SJSA1 (cell line): Measurements from ENCODE around the gene TENM3. TPM values are rescaled to one million over a fixed set of nuclear protein-coding genes. Genes with fewer than 3 reads are reported as not detected.

Experiments used
- DNase-seq, 2 experiments: peaks; one replicate each; pipeline ENCODE4 v3.0.0-alpha.2; 2015 to 2020; ENCODE audit warnings: low spot score in 2 of 2, low read depth in 1 of 2
- H3K27ac ChIP-seq: fragments of 250-450 bp; sonication (Bioruptor Pico); 2 replicates; pipeline ENCODE4 v1.5.1; 2020; ENCODE audit warnings: mild to moderate bottlenecking, moderate library complexity
- H3K27me3 ChIP-seq: fragments of 250-450 bp; sonication (Bioruptor Pico); replicated peaks from 2 replicates; pipeline ENCODE4 v1.5.1; 2020; ENCODE audit warnings: mild to moderate bottlenecking, moderate library complexity
- H3K36me3 ChIP-seq: fragments of 250-450 bp; sonication (Bioruptor Pico); 2 replicates; pipeline ENCODE4 v1.5.1; 2020; ENCODE audit warnings: mild to moderate bottlenecking
- H3K4me1 ChIP-seq: fragments of 250-450 bp; sonication (Bioruptor Pico); replicated peaks from 2 replicates; pipeline ENCODE4 v1.6.1; 2021; ENCODE audit warnings: mild to moderate bottlenecking
- H3K4me3 ChIP-seq: fragments of 250-450 bp; sonication (Bioruptor Pico); 2 replicates; pipeline ENCODE4 v1.5.1; 2020; ENCODE audit warnings: mild to moderate bottlenecking
- H3K9me3 ChIP-seq: fragments of 250-450 bp; sonication (Bioruptor Pico); replicated peaks from 2 replicates; pipeline ENCODE4 v1.5.1; 2020; ENCODE audit warnings: mild to moderate bottlenecking
- total RNA-seq: library from RNA; depleted of rRNA; stranded (reverse); fragments of >200 nt; shearing (Covaris generic); gene quantifications from 2 replicates; pipeline ENCODE4 v1.2.3, GENCODE V29; 2014

Gene TENM3
- total RNA-seq, 1 experiment from 2014 or later: 90.5 TPM

DNA sequence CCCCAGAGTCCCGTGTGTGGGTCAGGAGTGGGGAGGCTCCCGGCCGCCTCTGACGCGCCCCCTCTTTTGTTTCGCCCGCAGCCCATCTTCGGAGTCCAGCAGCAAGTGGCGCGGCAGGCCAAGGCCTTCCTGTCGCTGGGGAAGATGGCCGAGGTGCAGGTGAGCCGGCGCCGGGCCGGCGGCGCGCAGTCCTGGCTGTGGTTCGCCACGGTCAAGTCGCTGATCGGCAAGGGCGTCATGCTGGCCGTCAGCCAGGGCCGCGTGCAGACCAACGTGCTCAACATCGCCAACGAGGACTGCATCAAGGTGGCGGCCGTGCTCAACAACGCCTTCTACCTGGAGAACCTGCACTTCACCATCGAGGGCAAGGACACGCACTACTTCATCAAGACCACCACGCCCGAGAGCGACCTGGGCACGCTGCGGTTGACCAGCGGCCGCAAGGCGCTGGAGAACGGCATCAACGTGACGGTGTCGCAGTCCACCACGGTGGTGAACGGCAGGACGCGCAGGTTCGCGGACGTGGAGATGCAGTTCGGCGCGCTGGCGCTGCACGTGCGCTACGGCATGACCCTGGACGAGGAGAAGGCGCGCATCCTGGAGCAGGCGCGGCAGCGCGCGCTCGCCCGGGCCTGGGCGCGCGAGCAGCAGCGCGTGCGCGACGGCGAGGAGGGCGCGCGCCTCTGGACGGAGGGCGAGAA is 556.5 kb downstream of the TENM3 start:
- no peak for DNase-seq
- H3K4me1 ChIP-seq: no peaks in the 10 kb centered on the region
- H3K36me3 ChIP-seq: peaks cover 32% of the 10 kb centered on the region
- no peak overlapping the region for H3K4me3 ChIP-seq
- no peaks in the 10 kb centered on the region for H3K27me3 ChIP-seq
- H3K27ac ChIP-seq: no peak overlapping the region
- no peaks in the 10 kb centered on the region for H3K9me3 ChIP-seq

DNA sequence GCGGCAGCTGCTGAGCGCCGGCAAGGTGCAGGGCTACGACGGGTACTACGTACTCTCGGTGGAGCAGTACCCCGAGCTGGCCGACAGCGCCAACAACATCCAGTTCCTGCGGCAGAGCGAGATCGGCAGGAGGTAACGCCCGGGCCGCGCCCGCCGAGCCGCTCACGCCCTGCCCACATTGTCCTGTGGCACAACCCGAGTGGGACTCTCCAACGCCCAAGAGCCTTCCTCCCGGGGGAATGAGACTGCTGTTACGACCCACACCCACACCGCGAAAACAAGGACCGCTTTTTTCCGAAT is 557.0 kb downstream of the TENM3 start:
- no peak overlapping the region for H3K4me3 ChIP-seq

DNA sequence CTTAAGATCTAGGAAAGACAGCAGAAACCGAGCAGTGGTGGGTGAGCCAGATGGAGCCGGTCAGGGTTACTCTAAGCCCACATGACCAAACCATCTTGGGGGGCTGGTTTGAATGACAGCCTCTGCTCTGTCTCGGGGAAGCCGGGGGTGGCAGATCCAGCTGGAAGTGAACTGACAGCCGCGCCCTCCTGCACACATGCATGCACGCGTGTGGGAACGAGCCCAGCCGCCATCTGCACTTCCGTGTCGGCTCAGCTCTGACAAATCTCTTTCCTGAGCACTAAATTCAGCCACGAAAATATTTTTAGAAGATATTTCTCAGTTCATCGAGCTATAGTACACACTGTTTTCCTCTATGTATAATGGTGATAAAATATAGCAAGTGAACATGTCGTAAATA is 558.4 kb downstream of the TENM3 start:
- H3K4me3 ChIP-seq: no peak overlapping the region
- H3K27ac ChIP-seq: no peak overlapping the region
- H3K36me3 ChIP-seq: peaks cover 30% of the 10 kb centered on the region
- no peaks in the 10 kb centered on the region for H3K9me3 ChIP-seq
- peaks cover 6% of the 10 kb centered on the region; the same call in 1 of the 2 replicates for H3K4me1 ChIP-seq
- no peak for DNase-seq
- H3K27me3 ChIP-seq: no peaks in the 10 kb centered on the region

More for the DNA sequence above, 557.0 kb downstream of the TENM3 start:
- Histone ChIP-seq H3K9me3 (no peaks in the 10 kb centered on the region), H3K36me3 (peaks cover 32% of the 10 kb centered on the region), H3K4me1 (no peaks in the 10 kb centered on the region), H3K27ac (no peak overlapping the region), H3K27me3 (no peaks in the 10 kb centered on the region)
- no peak for DNase-seq

DNA sequence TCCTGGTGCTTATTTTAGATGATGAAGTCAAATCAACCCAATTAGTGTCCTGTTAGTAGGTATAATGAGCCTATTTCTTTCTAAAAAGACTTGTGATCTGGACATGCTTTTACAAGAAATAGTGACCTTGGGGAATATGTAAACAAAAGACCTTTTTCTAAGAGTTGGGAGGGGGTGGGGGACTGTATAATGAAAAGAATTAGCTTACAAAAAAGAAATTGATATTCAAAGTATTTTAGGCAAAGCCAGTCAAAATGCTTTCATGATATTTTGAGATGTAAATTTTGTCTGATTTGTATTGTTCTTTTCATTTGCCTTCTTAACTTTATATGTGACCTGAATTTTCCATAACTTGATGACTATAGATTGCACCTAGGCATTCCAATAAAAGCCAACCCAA is 559.4 kb downstream of the TENM3 start:
- Histone ChIP-seq H3K9me3 (no peaks in the 10 kb centered on the region), H3K4me3 (no peak overlapping the region), H3K4me1 (peaks cover 14% of the 10 kb centered on the region; the same call in 1 of the 2 replicates), H3K27ac (no peak overlapping the region), H3K27me3 (no peaks in the 10 kb centered on the region), H3K36me3 (peaks cover 25% of the 10 kb centered on the region)
- no peak for DNase-seq

DNA sequence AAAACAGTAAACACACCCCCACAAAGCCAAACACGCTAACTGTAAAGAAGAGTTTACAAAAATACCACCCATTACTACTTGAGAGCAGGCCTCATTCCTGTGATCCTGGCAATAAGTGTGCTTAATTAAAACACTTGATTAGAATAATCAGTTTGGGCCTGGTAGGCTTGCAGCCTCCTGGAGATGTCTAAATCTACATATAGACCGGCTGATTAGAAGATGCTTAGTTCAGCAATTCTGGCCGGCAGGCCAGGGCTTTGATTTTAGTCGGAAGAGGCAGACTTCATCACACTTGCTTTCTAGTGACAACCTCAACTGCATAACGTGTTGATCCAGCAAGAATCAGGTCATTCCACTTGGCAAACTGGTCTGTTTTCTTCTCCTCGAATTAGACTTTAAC is 560.0 kb downstream of the TENM3 start:
- Histone ChIP-seq H3K36me3 (peaks cover 19% of the 10 kb centered on the region), H3K9me3 (no peaks in the 10 kb centered on the region), H3K27ac (no peak overlapping the region), H3K4me3 (no peak overlapping the region), H3K27me3 (no peaks in the 10 kb centered on the region), H3K4me1 (peaks cover 14% of the 10 kb centered on the region; the same call in 1 of the 2 replicates)
- no peak for DNase-seq

DNA sequence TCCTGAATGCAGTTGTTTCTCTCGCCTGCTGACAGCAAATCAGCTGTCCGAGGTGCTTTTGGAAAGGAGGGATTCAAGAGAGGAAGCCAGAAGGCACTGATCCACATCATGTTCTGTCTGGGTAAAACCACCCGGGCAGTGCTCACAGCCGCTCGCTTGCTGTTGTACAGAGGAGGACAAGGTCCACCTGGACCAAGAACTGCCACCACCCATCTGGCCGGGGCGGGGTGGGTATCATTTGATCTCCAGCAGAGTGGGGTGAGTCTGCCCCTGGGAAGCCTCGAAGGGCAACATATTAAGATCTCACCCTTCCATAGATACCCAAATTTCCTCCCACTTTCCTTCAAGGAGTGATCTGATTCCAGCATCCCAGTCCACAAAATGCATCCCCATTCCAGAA is 560.9 kb downstream of the TENM3 start:
- H3K36me3 ChIP-seq: peaks cover 13% of the 10 kb centered on the region
- H3K27me3 ChIP-seq: no peaks in the 10 kb centered on the region
- H3K4me3 ChIP-seq: no peak overlapping the region
- no peak for DNase-seq
- H3K9me3 ChIP-seq: no peaks in the 10 kb centered on the region
- no peak overlapping the region for H3K27ac ChIP-seq
- peaks cover 19% of the 10 kb centered on the region for H3K4me1 ChIP-seq

DNA sequence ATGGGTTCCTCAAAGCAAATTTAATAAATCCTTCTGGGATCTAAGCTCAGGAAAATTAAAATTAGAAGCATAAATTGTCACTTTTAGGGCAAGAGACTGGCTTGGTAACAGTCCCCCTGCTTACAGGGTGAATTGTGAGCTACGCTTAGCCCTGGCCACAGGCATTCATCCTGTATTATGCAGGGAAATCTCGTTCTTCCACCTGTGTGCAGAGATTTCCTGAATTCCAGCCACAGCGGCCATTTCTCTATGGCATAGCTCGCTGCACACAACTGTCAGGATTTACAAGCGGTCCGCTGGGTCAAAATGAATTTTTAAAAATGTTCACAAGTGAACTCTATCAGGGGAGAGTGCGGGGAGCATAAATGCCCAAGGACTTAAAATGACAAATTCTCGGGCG is 562.1 kb downstream of the TENM3 start:
- peaks cover 29% of the 10 kb centered on the region for H3K4me1 ChIP-seq
- H3K9me3 ChIP-seq: peaks cover 2% of the 10 kb centered on the region
- H3K4me3 ChIP-seq: no peak overlapping the region
- no peaks in the 10 kb centered on the region for H3K27me3 ChIP-seq
- DNase-seq: no peak
- H3K36me3 ChIP-seq: peaks cover 3% of the 10 kb centered on the region; the same call in 1 of the 2 replicates
- no peak overlapping the region for H3K27ac ChIP-seq

DNA sequence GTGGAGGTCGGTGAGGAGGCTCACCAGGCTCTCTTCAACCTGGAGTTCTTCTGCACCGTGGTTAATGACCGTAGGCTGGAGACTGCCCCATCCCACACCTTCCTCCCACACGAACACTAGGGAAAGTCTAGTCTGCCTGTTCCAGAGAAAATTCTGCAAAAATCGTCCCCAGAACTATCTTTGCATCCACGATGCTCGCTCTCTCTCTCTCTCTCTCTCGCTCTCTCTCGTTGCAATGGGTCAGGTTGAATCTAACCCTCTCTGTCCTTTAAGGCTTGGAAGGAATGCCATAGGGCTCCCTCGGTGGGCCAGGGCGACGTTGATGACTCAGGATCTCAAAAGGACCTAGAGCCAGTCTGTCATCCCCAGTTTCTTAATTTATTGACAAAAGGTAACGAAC is 562.5 kb downstream of the TENM3 start:
- DNase-seq: no peak
- Histone ChIP-seq H3K27me3 (no peaks in the 10 kb centered on the region), H3K36me3 (no peaks in the 10 kb centered on the region), H3K9me3 (peaks cover 5% of the 10 kb centered on the region), H3K27ac (no peak overlapping the region), H3K4me3 (no peak overlapping the region), H3K4me1 (peaks cover 29% of the 10 kb centered on the region)

DNA sequence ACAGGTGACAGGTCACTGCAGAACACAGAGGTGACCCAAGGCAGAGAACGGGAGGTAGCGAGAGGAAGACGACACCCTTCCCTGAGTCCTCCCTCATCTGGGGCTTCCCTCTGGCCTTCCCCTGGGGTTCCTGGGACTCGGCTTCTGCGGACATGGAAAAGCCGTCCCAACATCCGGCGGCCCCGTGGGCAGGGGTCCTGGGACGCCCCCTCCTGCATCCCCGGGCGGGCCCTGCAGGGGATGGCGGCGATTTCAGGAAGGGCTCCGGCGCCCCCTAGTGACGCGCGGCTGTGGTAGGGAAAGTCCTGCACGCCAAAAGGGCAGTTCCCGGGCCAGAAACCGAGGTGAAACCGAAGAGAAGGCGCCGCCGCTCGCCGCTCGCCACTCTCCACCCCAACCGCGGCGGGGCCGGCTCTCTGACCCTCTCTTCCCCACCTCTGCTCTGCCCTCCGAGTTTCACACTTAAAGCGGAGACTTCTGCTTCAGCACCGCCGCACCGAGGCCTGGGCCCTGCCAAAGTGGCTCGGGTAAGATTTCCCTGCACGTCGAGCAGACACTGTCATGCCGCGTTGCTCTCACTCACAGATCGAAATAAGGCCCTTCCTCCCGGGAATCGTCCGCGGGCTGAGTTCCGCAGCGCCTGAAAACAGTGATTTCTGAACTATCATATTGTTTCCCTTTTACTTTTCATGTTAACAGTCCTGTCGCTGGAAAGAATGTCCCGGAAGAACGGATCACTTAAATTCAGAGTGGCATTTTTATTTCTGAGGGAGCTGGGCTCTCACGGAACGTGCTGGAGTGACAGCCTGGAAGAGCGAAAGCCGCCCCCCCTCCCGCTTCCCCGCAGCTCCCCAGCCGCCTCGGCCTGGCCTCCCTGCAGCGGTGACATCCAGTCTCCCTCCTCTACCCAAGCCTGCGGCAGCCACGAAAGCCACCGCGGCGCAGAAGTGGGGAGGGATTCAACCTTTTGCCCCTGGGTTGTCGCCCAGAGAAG is 563.4 kb downstream of the TENM3 start:
- peaks cover 5% of the 10 kb centered on the region for H3K9me3 ChIP-seq
- no peaks in the 10 kb centered on the region for H3K27me3 ChIP-seq
- H3K4me3 ChIP-seq: peak overlapping the region; percentile 41
- peaks cover 29% of the 10 kb centered on the region for H3K4me1 ChIP-seq
- no peaks in the 10 kb centered on the region for H3K36me3 ChIP-seq
- DNase-seq: peak; percentile 83 to 87
- H3K27ac ChIP-seq: peak overlapping the region; percentile 70

DNA sequence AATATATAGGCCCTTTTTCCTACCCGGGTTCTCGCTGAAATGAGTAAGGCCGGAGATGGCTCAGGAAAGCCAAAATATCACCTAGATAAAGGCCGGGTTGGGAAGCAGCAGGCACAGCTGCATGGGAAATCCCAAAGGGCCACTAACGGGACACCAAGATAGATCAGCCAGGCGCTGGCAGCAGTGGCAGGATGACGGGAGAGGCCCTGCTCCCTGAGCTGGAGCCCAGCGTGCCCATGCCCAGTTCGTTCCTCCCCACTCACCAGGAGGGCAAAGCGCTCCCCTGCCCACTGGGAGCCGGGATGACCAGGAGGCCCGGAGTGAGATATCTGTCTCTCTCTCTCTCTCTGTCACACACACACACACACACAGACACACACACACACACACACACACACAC is 564.1 kb downstream of the TENM3 start:
- Histone ChIP-seq H3K4me3 (peak overlapping the region; percentile 41), H3K27ac (peak overlapping the region; percentile 70), H3K36me3 (no peaks in the 10 kb centered on the region), H3K4me1 (peaks cover 29% of the 10 kb centered on the region), H3K27me3 (no peaks in the 10 kb centered on the region), H3K9me3 (peaks cover 5% of the 10 kb centered on the region)
- DNase-seq: peak in 1 of 2 experiments; percentile 17

DNA sequence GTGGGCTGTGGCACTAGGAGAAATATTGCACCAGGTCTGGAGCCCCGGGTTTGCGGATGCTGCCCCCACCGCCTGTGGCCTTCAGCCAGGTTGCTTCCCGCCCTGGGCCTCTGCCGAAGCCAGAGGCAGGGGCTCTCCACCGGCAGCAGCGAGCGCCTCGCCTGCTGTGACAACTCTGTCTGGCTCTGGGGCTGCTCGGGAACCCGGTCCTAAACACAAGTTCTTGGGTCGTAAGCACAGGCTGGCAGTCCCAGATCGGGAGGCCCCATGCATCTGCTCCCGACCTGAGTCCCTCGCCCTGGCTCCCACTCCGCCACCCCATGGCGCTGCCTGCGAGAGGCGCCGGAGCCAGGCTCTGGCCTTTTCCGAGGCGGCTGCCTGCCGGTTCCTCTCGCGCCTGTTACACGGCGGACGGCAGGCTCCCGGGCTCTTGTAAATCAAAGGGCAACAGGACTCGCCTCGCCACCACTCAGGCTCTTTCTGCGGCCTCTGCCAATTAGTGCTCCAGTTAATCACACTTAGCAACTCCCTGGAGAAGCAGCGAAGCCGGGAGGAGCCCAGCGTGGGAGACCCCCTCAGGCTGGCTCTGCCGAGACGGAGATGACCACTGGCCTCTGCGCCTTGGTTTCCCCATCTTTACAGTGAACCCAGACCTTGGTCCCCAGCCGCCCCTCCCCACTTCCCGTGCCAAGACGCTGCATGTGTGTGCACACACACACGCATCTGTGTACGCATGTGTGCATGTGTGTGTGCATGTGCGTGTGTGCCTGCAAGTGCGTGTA is 564.8 kb downstream of the TENM3 start:
- Histone ChIP-seq H3K4me1 (peaks cover 29% of the 10 kb centered on the region), H3K27me3 (no peaks in the 10 kb centered on the region), H3K27ac (no peak overlapping the region), H3K36me3 (no peaks in the 10 kb centered on the region), H3K9me3 (peaks cover 5% of the 10 kb centered on the region), H3K4me3 (no peak overlapping the region)
- DNase-seq: no peak

DNA sequence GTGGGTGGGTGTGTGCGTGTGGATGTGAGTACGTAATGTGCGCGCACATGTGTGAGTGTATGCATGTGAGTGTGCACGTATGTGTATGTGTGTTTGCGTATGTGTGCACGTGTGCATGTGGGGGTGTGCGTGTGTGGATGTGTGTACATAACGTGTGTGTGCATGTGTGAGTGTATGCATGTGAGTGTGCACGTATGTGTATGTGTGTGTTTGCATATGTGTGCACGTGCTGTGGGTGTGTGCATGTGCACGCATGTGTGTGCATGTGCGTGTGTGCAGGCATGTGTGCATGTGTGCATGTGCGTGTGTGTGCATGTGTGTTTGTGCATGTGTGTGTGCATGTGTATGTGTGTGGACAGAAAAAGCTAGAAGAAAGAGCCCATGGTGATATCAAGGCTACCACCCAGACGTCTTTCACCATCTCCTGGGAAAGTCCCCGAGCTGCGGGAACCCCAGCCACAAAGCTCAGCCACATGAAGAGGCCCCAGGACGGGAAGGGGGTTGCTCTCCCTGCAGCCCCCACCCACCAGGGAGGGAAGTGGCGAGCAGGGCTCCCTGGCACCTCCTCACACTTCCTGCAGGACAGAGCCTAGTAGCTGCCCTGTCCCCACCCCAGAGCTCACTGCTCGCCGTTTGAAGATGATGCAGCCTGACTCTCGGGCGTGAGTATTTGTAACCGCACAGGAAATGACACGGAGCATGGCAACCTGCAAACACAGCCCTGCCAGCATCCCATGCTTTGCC is 565.6 kb downstream of the TENM3 start:
- no peaks in the 10 kb centered on the region for H3K36me3 ChIP-seq
- H3K9me3 ChIP-seq: peaks cover 5% of the 10 kb centered on the region
- H3K27me3 ChIP-seq: no peaks in the 10 kb centered on the region
- peak; percentile 48 to 71 for DNase-seq
- peaks cover 29% of the 10 kb centered on the region for H3K4me1 ChIP-seq
- H3K4me3 ChIP-seq: no peak overlapping the region
- no peak overlapping the region; the same call in 1 of the 2 replicates for H3K27ac ChIP-seq
